HG02943 (cell line): Measurements from ENCODE around the gene RAB35.
"Not testable (repeated sequence)": the region's sequence is repeated elsewhere in the genome, so short reads cannot be mapped to it uniquely, and the experiment has no call there.

Experiments
- ATAC-seq: cut with Tn5 transposase; IDR thresholded peaks from one replicate; pipeline ENCODE4 v1.9.1; 2021; ENCODE audit warnings: mild to moderate bottlenecking, low read depth, moderate library complexity; ENCODE audit not compliant: unreplicated experiment

RAB35 gene

DNA sequence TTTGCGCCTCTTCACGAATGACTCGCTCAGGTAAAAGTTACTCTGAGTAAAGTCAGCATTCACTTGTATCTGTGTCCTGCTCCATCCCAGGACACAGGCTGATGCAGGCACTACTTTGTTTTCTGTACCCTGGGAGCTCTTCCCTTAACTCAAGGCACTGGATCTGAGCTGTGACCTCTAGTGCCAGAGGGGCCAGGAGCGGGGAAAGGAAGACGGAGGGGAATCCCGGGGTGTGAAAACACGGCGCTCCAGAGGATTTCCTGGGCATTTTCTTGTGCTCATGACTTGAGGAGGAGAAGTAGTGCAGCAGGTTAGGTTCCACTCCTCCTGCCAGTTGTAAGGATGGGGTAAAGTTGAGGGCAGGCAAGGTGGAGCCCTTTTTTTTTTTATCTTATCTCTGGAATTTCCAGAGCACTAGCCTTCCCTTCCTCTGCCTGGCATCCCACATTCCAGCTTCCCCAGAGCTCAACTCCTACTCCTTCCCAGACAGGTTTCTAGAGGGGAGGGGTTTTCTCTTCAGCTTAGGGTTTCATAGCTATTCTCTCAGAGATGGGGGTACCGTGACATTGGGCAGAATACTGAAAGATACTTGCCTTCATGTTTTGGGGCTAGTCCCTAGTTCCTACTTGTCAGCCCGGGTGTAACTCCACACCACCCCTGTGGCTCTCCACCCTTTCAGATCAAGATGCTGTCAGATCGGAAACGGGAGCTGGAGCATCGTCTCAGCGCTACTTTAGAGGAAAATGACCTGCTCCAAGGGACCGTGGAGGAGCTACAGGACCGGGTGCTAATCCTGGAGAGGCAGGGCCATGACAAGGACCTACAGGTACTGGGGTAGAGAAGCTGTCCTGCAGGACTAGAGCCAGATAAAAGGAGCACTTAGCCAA, 52.3 kb downstream of the RAB35 start:
- no peak for ATAC-seq

DNA sequence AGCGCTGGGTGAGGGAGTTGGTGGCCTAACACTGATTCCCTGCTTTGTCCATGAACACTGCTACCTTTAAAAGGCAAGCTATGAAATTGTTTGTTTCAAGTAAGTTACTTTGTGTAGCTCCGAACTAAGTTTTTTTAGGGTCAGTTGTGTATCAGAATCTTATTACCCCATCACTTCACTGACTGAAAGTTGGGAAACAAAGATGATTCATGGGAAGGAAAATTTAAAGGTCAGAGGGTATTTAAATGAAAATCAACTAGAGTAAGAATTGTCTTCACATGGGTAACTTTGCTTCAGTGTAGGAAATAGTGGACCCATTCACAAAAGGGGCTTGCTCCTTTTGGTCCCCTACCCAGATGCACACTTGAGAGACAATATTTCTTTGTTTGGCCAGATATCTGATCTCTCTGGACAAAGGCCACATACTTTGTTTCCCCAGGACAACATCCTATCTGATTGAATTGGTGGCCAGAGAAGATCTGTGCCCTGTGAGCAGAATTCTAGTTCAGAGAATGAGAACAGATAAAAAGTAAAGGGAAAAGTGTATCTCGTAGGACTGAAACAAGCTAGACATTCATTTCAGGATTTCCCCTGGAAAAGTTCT, 53.5 kb downstream of the RAB35 start:
- ATAC-seq, result no peak

DNA sequence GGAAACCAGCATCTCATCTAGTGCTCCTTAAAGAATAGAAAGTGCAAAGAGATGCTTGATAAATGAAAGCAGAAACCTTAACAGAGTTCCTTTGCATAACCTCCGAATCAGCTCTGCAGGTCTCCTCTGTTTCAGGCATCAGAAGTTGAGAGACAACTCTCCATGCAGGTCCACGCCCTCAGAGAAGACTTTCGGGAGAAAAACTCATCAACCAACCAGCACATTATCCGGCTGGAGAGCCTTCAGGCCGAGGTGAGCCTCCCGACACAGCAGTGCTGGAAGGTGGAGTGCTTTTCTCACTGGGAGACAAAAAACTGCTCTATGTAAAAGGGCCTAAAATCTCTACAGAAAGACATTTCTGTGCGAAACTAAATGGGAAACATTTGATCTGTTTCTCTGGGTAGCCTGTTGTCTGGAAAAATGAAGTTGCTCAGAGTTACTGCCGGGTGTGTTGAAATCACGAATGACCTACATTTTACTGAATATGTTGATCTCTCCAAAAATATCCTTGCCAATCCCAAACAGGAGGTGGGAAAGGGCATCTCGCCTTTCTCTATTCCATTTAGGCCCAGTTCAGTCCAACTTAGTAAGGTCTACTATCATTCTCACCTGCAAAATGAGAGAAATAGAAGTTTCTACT, 54.9 kb downstream of the RAB35 start:
- no peak for ATAC-seq

DNA sequence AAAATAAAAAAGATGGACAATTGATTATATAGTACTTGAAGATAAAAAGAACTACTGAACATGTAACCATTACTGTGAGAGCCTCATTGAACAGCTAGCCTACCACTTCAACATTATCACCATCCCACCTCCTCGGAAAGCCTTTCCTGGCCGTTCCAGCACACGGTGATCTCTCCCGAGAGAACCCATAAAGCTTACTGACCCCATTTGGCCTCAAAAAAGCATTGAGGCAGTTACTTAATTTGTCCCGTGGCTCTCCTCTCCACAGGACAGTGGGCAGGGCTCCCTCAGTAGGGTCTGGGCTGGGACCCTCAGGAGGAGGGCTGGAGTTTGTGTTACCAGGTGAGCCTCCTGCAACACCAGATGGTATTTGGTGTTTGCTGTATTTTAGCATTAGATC, 55.8 kb downstream of the RAB35 start:
- no peak for ATAC-seq

DNA sequence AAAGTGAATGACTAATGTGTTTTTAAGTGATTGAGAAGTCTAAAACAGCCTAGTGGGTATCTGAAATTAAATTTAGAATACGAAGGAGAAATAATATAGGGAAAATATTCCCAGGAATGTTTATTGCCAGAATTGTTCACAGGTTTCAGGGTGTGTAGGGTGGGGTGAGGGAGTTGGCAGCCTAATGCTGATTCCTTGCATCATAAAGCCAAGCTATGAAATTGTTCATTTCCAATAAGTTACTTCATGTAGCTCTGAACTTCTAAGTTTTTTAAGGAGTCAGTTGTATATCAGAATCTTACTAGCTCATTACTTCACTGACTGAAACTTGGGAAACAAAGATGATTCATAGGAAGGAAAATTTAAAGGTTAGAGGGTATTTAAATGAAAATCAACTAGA, 56.4 kb downstream of the RAB35 start:
- ATAC-seq, result no peak

DNA sequence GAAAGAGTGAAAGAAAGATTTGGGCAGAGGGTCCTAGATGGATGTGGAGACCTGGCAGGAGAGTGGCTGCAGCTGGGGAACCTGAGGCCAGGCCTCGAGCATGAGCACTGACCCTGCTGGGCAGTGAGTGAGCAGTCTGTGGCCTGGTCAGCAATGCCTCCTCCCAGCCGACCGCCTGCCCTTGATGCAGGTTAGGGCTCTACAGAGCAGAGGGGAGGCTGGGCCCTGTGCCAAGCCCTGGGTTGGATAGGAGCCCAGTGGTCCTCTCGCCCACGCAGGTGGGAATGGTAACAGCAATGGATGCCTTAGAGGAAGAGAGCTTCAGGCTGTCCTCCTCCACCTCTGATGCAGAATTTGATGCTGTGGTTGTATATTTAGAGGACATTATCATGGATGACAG, 59.8 kb downstream of the RAB35 start:
- no peak for ATAC-seq

DNA sequence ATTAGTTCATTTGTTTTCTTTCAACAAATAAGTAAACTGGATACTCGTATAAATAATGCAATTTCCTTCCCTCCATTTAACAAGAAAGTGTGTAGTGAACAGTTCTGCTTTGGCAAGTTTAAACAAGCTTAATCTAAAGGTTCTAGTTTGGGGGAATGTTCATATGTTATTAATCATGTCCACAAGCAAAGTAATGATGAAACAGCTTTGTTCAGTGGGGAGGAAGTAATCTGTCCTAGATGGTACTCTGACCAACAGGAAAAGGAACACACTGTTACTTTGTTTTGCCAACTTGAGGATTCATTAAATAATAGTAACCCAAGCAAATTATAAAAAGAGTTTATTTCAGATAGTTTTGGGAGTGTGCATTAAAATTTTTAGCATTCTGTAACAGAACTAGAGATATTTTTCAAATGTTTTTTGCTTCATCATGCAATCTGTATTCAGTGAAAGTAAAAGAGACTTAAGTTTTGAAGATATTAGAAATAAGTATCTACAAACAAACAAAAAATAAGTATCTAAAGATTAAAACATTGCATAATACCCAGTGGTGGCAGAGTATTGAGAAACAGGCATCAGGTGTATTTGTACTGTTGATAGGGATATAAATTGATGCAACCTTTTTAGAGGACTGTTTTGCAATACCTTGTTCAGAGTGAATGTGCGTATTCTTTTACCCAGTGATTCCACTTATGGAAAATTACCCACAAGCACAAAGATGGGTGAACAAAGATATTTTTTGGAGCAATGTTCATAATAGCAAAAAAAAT, 61.1 kb downstream of the RAB35 start:
- ATAC-seq, result no peak

DNA sequence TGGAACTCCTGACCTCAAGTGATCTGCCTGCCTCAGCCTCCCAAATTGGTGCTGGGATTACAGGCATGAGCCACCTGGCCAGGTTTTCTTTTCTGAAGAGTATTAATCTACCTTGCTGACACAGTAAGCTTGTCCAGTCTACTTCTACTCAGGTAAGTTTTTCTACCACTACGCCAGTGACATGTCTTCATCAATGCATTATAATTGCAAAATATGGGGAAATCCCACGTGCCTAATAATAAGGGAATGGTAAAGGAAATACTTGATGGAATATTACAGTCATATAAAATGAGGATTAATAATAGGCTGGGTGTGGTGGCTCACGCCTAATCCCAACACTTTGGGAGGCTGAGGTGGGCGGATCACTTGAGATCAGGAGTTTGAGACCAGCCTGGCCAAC, 62.3 kb downstream of the RAB35 start:
- ATAC-seq, result no peak

DNA sequence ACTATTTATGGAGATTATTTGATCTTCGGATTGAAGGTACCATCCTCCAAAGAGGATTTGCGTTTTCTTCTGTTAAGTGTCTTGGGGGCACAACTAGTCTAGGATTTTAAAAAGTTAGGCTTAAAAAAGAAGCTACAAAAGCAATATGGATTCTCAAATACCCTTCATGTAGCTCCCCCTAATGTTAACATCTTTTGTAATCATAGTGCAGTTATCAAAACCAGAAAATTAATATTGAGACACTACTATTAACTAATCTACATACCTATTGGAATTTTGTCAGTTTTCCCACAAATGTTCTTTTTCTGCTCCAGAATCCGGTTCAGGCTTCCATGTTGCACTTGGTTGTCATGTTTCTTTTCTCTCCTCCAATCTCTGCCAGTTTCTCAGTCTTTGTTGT, 65.0 kb downstream of the RAB35 start:
- ATAC-seq, result no peak

DNA sequence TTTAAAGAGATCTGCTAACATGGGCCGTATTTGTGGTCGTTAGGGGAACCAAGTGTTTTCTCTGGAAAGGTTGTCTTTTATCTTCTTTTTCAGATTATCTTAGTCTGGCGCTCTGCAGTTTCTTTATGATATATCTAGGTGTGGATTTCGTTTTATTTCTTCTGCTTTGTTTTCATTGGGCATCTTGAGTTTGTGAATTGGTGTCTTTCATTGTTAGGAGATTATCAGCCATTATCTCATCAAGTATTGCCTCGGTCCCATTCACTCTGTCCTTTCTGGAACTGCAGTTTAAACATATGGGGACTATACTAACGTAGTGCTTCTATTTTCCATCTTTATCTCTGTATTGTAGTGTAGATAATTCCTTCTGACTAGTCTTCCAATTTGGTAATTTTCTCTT, 67.1 kb downstream of the RAB35 start:
- no peak for ATAC-seq

DNA sequence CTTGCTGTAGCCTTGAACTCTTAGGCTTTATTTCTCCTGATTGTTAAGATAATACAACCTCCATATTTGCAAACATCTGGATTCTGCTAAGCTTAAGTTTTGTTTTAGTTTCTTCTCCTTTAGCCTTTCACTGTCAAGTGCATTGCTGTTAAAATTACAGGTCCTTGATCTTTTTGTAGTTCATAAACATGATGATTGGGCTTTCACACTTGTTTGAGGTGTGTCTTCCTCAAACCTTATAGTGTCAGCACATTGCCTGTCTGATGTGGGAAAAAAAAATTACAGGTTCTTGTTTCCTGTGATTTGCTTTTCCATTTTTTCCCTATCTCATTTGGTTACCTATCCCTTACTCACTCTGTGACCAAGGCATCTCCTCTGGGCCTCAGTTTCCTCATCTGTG, 68.3 kb downstream of the RAB35 start:
- ATAC-seq, result no peak

DNA sequence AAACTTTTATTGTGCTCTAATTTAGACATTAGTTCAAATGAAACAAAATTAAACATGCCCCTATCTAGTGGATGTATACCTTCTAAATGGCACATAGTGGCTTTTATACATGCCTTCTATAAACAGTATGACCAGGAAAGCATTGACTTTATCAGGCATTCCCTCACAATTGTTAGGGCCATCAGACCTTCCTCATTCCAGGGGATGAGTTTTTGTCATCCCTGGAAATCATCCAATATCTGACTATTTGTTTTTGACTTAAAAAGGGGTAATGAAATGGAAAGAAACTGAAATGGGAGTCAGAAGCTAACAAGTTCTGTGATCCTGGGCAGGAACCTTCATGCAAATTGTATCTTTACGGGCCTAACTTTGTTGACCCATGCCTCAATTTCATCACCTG, 69.5 kb downstream of the RAB35 start:
- ATAC-seq, result no peak

DNA sequence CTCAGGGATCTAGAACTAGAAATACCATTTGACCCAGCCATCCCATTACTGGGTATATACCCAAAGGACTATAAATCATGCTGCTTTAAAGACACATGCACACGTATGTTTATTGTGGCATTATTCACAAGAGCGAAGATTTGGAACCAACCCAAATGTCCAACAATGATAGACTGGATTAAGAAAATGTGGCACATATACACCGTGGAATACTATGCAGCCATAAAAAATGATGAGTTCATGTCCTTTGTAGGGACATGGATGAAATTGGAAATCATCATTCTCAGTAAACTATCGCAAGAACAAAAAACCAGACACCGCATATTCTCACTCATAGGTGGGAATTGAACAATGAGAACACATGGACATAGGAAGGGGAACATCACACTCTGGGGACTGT, 71.2 kb downstream of the RAB35 start:
- not testable (repeated sequence) for ATAC-seq
